ENCODE results near the gene ATP8B4.

The ATP8B4 gene

DNA sequence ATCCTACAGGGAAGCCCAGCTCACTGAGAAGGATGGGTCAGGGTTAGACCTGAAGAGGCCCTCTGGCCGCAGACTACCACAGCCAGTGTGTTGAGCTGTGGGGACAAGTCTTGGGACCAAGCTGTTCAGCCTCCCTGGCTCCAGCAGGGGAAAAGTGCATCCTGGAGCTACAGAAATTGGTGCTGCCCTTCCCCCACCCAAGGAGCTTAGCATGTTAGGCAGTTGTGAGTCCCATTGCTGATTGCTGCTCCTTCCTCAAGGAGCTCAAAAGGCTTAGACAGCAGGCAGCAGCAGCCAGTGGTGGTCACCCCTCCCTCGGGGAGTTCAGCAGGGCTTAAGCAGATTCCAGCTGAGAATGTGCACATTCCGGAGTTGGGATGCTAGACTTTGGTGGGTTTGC is 165.6 kb downstream of the ATP8B4 start:
- ATAC-seq: no peak
- DNase-seq: no peak

DNA sequence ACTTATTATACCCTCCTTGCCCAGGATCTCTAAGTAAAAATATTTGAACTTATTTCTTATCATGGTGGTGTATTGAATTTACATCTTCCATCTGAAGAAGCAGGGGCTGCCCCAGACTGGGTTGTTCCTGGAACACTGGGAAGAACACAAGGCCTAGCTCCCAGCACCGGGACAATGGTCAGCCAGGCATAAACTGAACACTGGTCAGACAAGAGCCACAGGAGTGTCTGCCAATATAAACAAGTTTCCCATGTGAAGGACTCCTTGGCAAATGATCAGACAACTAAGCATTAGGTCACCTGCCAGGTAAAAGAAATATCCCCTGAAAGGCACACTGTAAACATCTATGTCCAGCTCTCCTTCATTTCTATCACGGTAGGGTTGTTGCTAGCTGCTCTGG is 172.4 kb downstream of the ATP8B4 start:
- DNase-seq (no peak), ATAC-seq (no peak)

DNA sequence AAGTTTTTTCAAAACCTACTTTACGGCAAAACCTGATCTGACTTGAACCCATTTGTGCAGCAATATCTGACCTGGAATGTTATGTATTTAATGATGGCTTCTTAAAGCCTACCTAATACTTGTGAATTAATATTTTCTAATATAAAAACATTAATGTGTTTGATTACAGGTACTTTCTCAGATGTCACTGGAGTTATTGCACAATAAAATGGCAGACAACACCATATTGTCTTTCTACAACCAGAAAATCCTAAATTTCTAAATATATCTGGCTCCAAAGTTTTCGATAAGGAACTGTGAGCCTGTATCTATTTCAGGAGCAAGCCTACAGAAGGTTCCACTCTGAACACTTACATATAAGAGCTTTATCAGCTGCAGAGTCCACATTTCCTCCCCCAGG is 184.5 kb downstream of the ATP8B4 start:
- DNase-seq: no peak
- no peak for ATAC-seq

DNA sequence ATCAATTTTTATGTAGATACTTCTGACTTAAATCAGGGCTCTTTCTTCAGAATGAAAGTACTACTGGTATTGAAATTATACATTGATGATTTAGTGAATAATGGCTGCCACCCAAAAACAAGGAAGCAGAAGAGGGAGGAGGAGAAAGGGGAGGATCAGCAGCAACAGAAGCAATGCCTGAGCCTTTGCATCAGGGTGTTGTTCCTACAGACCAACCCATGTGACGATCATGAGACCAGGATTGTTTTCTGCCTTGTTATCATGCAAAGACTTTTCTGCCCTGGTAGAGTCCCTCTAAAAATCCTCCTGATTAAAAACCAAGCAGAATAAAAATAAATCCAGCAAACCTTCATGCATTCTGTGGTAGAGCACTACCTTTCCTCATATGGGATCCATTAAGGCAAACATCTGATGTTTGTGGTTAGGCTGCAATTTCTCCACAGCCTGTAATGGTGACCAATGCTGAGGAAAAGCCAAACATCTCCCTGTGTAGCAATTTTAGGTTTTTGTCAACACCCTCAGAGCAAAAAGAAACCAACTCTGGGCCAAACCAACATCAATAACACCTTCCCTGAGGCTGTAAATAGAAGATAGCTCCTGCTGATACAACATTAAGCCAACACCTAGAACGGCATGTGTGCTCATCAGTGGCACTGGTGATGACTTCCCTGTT is 191.7 kb downstream of the ATP8B4 start:
- DNase-seq: no peak
- ATAC-seq: no peak

DNA sequence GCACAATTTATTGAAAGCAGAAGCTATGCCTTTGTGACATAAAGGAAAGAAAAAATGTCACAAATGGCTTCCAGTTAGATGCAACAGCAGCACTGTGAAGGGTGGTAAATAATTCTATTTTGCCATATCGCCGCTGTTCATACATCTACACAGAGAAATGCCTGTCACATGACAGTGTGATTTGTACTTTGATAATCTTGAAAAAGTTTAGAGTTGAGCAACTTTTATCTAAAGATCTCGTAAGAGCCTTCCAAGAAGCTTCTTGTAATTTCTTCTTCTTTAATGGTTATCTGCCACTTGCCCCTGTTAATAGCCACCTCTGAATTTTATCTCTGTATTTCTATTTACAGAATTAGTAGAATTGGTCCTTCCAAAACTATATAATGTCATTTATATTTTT is 192.3 kb downstream of the ATP8B4 start:
- DNase-seq: no peak

DNA sequence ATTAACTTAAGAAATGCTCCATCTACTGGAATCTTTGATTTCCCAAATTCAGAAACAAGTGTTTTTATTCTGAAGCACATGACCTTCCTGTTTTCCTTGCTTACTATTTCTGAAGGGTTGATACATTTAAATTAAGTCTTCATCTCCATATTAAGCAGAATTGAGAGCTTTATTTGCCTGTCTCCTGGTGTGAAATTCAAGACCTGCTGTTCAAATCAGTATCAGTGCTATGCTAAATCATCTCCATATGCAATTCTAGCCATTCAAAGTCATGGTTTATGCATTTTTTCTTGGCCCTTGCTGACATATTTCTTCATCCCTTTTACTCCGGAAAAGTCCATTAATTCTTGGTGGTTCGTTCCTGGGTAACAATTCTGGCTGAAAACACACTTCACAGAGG is 195.4 kb downstream of the ATP8B4 start:
- DNase-seq (no peak), ATAC-seq (no peak)

More for the DNA sequence above, 192.3 kb downstream of the ATP8B4 start:
- no peak for ATAC-seq

DNA sequence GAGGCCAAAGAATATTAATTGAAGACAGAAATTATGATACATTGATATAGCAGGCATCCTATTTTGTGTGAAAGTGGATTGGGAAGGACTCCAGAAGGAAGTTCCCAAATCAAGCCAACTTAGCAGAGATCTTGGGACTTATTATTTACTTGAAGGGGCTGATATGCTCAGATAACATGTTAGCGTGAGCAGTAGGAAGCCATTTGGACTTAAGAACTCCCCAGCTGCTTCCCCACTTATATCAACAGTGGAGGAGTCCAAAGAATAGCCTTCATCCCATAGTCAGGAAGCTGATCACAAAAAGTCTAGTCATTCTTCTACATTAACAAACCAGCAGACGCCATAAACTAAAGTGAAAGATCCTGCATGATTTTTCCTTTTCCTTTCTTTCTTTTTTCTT is 200.0 kb downstream of the ATP8B4 start:
- no peak for DNase-seq
- no peak for ATAC-seq

DNA sequence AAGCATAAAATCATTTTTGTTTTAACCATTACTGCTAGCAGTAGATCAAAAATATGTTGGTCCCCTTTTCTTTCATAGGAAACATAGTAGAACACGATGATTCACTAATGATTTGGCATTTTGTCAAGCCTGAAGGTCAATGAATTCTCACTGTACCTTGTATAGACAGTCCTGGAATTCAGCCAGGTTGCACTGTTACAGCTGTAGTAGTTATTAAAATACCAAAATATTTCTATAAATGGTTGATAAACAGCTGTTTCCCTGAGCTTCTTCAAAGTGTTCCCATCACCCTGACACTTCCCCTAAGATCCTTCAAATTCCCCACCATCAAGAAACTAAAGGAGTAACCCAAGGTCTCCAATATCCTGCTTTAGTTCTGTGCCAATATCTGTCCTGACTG is 200.9 kb downstream of the ATP8B4 start:
- no peak for ATAC-seq
- DNase-seq: no peak

DNA sequence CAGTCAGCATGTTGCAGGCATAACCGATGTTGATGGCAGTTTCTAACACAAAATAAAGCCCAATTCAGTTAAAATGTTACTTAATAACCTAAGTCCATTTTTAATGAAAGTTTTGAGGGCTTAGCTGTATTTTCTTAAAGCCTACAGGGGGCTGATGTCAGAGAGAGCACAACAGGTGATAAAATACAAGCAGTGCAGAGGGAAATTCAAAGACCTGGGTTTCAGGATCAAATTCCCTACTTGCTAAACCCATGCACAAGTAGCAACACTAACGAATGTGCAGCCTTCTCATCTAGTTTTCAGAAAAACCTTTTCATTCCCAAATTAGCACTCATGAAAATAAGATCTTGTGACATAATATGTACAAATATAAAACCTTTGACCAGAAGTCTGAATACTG is 202.0 kb downstream of the ATP8B4 start:
- no peak for ATAC-seq
- no peak for DNase-seq

DNA sequence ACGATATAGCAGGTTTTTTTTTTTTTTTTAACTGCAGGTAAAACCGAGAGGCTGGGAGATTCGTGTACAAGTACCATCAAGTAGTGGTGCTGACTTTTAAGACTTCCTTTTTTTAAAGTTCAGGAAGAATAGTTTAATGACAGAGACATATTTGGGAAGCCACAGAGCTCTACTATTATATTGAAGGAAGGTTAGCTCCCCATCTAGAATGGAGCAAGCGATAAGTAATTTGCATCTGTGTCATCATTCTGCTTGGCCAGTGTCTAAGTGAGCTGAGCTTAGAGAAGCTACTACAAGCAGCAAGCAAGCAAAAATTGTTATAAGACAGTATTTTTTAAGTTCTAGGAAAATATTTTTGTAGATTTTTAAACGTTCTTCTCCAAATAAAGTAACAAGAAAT is 203.2 kb downstream of the ATP8B4 start:
- ATAC-seq: no peak
- DNase-seq: no peak

DNA sequence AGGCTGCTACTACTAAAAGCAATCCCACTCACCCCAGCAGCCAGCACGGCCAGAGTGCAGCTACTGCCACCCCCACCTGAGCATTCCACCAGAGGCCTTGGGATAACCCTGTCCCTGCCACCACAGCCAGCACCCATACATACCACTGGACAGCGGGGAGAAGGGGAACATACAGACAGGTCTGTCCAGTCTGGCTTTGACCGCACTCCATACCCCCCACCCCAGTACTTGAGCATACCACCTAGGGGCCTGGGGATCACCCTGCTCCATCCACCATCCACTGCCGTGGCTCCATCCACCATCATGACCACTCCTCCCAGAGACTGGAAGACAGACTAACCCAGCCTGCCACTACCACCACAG is 210.1 kb downstream of the ATP8B4 start:
- ATAC-seq (no peak), DNase-seq (no peak)

DNA sequence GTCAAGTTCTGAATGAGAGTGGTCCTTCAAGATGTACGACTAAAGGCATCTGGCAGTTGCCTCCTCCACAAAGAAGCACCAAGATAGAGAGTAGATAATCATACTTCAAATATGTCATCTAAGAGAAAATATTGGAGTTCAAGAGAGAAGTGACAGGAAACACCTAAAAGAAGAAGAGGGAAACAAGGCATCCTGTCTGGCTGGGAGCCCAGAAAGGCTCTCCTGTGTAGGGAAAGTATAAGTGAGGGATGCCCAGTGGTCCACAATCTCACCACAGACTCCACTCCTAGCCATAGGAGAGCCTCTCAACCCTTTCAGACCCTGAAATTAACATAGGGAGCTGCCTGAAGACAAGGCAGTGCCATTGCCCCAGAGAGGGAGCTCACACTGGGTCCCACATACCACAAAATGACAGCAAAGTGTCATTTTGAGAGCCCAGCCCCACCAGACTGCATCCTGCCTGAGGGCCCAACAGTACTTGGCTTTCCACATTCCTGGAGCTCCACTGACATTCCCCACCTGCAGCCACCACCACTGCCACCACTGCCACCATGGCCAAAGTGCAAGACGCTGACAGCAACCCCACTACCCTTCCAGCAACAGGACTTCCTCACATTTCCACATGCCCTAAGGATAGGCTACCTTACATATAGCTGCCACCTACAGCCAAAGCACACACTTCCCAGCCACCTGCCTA is 210.6 kb downstream of the ATP8B4 start:
- no peak for ATAC-seq
- DNase-seq: no peak

DNA sequence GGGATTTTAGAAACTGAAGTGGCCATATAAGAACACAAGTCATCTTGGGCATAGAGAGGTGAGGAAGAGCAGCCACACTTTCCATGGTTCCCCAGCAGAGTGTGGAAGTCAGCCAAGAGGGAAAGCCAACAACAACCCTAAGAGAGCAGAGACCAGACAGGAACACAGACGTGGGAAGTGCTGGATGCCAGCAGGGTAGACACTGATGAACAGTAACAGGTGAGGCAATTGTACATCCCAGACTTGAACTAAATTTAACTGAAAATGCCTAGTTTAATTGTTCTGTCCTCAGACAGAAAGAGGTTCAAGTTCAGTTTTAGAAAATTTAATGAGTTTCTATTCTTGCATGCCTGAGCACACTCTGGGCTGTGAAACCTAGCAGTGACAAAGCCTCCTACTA is 212.1 kb downstream of the ATP8B4 start:
- ATAC-seq: no peak
- no peak for DNase-seq

DNA sequence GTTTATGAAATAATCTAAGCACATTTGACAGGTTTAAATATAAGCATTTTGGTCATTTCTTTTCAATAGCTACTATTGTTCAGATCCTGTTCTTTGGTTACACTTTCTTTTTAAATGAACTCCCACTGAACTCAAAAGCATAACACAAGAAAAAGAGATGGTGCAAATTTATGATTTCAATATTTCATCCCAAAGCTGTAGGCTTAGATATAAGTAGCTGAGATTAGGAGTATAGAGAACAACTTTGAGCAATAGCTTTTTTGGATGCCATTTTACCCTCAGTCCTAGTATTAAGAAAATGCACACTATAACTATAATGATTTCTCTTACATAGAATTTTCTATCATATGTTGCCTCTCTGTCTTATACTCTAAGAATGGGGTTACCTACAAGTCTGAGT is 213.8 kb downstream of the ATP8B4 start:
- no peak for ATAC-seq
- DNase-seq: no peak

DNA sequence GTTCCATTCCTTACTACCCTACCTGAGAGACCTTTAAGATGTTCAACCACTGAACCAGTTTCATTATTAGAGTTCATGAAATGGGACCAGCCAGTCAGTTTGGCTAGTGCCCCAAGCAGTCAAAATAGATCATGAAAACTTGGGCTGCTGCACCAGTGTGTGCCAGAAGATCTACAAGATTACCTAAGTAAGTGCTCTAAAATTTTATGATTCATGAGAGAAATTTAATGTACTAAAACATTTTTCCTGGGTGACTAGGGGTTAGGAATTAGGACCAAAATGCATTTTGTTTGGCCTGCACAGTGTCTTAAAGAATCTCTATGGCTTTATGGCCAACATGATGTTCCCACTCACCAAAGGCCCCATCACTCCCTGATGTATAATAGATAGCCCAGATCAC is 214.7 kb downstream of the ATP8B4 start:
- DNase-seq (no peak), ATAC-seq (no peak)

DNA sequence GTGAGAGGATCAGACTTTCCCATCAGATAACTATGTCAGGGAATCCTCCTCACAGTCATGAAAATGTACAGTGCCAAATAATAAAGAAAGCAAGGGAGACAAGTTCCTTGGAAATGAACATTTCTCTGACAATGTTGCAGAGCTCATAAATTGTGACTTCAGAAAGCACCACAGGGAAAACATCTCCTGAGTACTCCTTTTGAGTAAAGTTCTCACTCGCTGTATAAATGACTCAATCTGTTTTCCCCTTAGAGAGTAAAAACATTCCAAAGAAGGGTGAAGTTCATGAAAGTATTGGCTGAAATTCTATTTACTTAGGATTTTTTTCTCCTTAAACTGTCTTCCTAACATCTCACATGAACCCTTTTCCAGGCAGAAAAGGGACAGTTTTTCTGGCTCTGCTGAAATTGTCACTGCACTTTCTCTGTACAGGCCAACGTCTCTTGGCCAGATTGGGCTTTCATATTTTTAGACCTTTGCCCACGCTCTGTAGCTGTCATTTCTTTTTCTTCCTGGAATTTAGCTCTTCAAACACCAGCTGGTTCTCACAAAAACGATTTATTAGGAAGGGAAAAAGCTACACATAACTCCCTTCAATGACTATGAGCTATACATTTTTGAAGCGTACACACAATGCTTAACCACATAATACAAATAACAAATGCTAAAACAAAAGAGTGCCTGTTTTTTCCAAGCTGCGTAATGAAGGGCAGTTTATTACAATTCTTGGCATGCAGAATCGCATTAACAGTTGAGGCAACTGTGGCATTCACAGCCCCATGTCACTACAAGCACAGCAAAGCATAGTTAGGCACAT is 216.1 kb downstream of the ATP8B4 start:
- no peak for ATAC-seq
- DNase-seq: no peak

DNA sequence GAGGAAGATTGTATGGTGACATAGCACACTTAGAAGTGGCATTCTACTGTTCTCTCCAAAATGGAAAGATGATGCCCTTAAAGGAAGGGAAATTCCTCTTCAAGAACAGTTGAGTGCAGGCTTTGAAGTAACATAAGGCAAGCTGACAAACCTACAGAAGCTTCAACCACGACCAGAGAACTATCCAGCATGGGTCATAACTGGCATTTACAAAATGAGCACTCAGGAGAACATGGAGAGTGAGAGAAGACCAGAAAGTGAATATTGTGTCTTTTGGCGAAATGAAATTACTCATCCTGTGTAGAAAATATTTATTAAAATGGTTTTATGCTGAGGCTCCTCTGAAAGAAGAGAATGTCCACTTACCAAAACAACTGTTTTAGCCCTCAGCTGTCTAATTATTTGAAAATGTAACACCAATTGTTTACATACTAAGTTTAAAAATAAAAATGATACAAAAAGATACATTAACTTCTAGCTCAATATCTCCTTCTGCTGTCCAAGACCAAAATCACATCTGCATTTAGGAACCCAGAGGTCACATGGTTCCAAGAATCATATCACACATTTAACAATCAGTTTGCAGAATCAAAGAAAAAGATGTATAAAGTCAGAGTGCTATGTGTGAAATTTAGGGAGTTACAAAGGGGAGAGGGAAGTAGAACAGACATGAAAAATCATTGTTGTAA is 216.9 kb downstream of the ATP8B4 start:
- no peak for DNase-seq
- no peak for ATAC-seq

DNA sequence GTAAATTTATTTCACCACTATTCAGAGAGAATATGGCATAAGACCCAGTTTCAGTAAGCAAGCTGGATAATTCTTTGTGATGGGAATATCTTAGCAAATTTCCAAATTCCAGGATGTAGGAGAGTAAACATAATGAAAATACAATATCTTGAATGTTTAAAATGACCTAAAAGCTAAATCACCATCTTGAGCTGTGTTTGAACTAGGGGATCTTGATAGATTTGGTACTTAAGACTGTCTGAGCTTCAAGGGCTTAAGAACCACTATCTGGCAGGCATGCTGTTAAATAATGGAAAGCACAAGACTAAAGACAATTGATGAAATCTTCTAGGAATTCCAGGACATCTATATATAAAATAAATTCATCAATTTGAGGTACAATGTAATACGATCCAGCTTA is 217.7 kb downstream of the ATP8B4 start:
- DNase-seq: no peak

DNA sequence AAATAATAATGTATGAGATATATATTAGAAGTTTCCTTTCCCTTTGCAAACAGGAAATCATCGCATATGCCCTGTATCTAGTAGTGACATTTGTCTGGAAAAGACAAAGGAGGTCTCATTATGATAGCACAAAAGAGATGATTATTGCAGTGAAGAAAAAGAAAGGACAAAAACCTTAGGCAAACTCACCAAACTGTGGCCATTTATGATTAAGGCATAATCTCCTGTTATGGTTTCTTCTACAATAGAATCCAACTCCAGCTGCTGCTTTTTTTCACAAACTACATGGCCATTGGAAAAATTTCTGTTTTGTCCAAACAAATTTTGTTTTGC is 218.2 kb downstream of the ATP8B4 start:
- no peak for DNase-seq
- ATAC-seq: no peak

More for the DNA sequence above, 217.7 kb downstream of the ATP8B4 start:
- ATAC-seq: no peak

DNA sequence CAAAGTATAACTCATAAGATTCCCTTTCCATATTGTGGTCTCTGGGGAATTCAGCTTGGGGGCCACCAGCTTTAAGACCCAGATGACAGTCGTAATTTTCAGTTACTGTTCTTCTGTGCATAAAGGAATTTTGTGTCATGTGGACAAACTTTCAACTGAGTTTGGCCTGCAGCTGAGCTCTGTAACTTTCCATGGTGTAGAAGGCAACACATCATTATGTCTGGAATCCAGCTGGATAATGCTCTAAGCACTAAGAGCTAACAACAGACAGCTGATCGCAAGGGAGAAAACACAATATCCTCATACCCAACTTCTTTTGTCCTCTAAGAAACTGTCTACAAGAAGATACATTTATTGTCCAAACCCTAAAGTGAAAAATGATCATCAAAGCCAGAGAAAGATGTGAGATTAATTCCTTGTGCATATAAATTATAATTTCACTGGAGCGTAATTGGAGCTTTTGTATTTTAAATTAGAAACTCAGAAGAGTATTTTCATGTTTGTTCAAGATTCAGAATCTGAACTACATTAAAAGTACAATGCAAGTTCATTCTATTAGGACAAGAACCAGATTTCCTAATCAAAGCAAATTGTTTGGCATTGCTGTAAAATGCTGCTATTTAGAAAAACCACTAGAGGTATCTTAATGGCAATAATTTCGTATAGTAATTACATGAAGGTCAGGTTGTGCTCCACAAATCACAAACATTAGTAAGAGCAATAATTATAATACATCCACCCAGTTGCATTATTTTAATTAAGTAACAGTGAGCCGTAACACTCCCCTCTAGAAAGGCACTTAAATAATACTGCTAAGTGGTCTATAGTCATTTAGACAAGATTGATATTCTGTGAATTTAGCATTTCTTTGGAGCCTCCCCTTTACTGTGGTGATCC is 218.8 kb downstream of the ATP8B4 start:
- ATAC-seq: no peak
- no peak for DNase-seq

DNA sequence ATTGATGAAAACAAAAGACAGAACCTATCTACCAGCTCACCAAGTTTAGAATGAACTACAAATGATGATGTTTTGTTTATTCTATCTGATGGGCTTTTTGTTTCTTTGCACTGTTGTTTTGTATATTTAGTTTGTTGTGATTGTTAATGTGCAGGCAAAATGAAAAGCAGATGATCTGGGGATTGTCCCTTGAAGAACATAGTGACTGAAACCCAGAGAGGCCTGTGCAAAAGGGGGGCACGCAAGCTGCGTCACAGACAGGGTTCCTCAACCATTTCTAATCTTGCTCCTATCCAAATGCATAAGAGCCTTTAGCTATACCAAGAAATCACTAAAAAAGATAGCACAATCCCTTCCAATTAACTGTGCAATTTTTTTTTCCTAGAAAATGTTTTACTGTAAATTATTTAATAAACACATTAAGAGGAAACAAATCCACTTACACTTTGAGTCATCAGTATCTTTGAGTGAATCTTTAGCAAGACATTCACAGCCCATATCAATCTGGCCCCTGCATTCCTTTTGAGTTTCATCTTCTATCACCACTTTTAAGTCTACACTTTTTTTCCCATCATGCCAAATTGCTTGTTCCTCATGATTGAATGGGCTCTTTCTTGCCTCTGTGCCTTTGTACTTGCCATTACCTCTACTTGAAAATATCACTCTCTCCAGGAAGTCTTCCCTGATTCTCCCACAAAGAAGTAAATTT is 220.3 kb downstream of the ATP8B4 start:
- ATAC-seq: no peak
- no peak for DNase-seq

Measured in stimulated activated naive CD8-positive, alpha-beta T cell treated with anti-CD3 and anti-CD28 coated beads, Interleukin-15, Interleukin-2, amounts not matched to agents 100 U/mL and 50 U/mL, for 24 hours (primary cell).